ENCODE measurements around the gene ZNF786.
"Not testable (repeated sequence)": the region's sequence is repeated elsewhere in the genome, so short reads cannot be mapped to it uniquely, and the experiment has no call there.

ZNF786 gene

GRCh38 chr7:149075286-149075685 is 15.2 kb downstream of the ZNF786 start:
- no peak for DNase-seq

GRCh38 chr7:149074116-149074885 is 16.2 kb downstream of the ZNF786 start:
- DNase-seq, result no peak

GRCh38 chr7:149072438-149072775 is 18.1 kb downstream of the ZNF786 start:
- DNase-seq, result no peak

GRCh38 chr7:149071641-149072437 is 18.7 kb downstream of the ZNF786 start:
- no peak for DNase-seq

- DNase-seq, result no peak
Measured at GRCh38 chr7:149071182-149071635, 19.3 kb downstream of the ZNF786 start.

GRCh38 chr7:149070372-149071125 is 20.0 kb downstream of the ZNF786 start:
- DNase-seq, result peak; percentile 3

GRCh38 chr7:149067869-149068268 is 22.6 kb downstream of the ZNF786 start:
- no peak for DNase-seq

- DNase-seq, result no peak
Measured at GRCh38 chr7:149063476-149063875, 27.0 kb downstream of the ZNF786 start.

- not testable (repeated sequence) for DNase-seq
Measured at GRCh38 chr7:149062217-149062899, 28.2 kb downstream of the ZNF786 start.

- no peak for DNase-seq
Measured at GRCh38 chr7:149060156-149060555, 30.4 kb downstream of the ZNF786 start.

- DNase-seq, result no peak
Measured at GRCh38 chr7:149053885-149054284, 36.6 kb downstream of the ZNF786 start.

- DNase-seq, result no peak
Measured at GRCh38 chr7:149053384-149053783, 37.1 kb downstream of the ZNF786 start.

- no peak for DNase-seq
Measured at GRCh38 chr7:149050941-149051340, 39.6 kb downstream of the ZNF786 start.

GRCh38 chr7:149048805-149049204 is 41.7 kb downstream of the ZNF786 start:
- DNase-seq, result no peak

- no peak for DNase-seq
Measured at GRCh38 chr7:149046416-149046815, 44.1 kb downstream of the ZNF786 start.

- no peak for DNase-seq
Measured at GRCh38 chr7:149043936-149044335, 46.6 kb downstream of the ZNF786 start.

GRCh38 chr7:149041350-149041749 is 49.2 kb downstream of the ZNF786 start:
- no peak for DNase-seq

- DNase-seq, result not testable (repeated sequence)
Measured at GRCh38 chr7:149038641-149039040, 51.9 kb downstream of the ZNF786 start.

GRCh38 chr7:149036676-149037075 is 53.8 kb downstream of the ZNF786 start:
- DNase-seq, result no peak

- no peak for DNase-seq
Measured at GRCh38 chr7:149031353-149031910, 59.1 kb downstream of the ZNF786 start.

GRCh38 chr7:149030439-149030838 is 60.1 kb downstream of the ZNF786 start:
- not testable (repeated sequence) for DNase-seq

GRCh38 chr7:149028346-149029109 is 62.0 kb downstream of the ZNF786 start, which contains the start of gene PDIA4:
Gene PDIA4 (minus strand): TSS chr7:149028505. CDS start chr7:149028408, 97 bp downstream.
- DNase-seq, result peak; percentile 96

Measured in DMS79 treated with DMSO at 0.1 percent for 48 hours (cell line).